Gastrocnemius medialis (tissue), 4 donors: ENCODE data around the gene TFRC.

Source experiments
- POLR2A ChIP-seq, 2 donors: fragments of 450-650 bp; IDR thresholded peaks; one replicate each; pipeline ENCODE4 v1.6.1; 2017; ENCODE audit warnings: antibody characterized with exemption in 2 of 2, mild to moderate bottlenecking in 2 of 2, moderate library complexity in 2 of 2
- TF ChIP-seq, protein P1 (sequence below), 5 experiments: fragments of 450-650 bp in 3 of 5; fragments of 200-600 bp in 2 of 5; sonication (generic) in 2 of 5; IDR thresholded peaks in 4 of 5; conservative IDR thresholded peaks in 1 of 5; 1 replicate in 4 of 5; 2 replicates in 1 of 5; pipeline ENCODE4 v1.5.1; 2016 to 2019; ENCODE audit warnings: antibody characterized with exemption in 5 of 5, mild to moderate bottlenecking in 3 of 5, moderate library complexity in 3 of 5

DNA sequence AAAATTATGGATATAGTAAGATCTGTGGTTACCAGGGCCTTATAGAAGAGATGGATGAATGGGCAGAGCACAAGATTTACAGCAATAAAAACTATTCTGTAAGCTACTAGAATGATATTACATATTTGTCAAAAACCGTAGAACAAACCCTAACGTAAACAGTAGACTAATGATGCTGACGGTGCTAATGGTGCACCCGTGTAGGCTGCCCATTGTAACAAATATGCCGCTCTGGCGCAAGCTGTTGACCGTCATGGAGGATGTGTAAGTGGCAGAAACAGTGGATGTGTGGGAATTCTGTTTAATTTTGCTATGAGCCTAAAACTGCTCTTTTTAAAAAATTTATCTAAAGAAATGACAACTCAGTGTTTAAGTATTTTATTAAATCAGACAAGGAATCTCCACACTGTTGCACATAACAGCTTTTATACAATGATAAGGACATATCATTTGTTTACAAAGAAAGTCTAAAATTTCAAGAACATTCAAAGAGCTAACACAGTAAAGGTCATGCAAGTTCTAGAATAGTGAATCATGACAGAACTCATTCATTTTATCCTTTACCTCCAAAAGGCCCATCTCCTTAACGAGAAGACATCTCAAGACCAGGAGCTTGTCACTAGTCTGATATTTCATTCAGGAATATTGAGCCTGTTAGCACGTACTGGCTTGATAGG lies 32.8 kb downstream of the TFRC start:
- TF ChIP-seq, protein P1, sequence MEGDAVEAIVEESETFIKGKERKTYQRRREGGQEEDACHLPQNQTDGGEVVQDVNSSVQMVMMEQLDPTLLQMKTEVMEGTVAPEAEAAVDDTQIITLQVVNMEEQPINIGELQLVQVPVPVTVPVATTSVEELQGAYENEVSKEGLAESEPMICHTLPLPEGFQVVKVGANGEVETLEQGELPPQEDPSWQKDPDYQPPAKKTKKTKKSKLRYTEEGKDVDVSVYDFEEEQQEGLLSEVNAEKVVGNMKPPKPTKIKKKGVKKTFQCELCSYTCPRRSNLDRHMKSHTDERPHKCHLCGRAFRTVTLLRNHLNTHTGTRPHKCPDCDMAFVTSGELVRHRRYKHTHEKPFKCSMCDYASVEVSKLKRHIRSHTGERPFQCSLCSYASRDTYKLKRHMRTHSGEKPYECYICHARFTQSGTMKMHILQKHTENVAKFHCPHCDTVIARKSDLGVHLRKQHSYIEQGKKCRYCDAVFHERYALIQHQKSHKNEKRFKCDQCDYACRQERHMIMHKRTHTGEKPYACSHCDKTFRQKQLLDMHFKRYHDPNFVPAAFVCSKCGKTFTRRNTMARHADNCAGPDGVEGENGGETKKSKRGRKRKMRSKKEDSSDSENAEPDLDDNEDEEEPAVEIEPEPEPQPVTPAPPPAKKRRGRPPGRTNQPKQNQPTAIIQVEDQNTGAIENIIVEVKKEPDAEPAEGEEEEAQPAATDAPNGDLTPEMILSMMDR (IDR thresholded peaks at IDR 0.05 in 4 of 5, conservative IDR thresholded peaks at IDR 0.05 in 1 of 5), result no peak
- no peak for TF ChIP-seq POLR2A (IDR thresholded peaks at IDR 0.05)
